Activated CD8-positive, alpha-beta memory T cell treated with anti-CD3 and anti-CD28 coated beads for 4 hours (primary cell): ENCODE data around the gene TNNT2.

Experiments
- DNase-seq, 2 donors: peaks; one replicate each; pipeline ENCODE4 v3.0.0-alpha.2; 2020; ENCODE audit warnings: low read depth in 2 of 2

TNNT2 gene

GRCh38 chr1:201377611-201378092, at the start of gene TNNT2:
Gene TNNT2, minus strand, starts transcription at chr1:201377680. Its CDS starts 4,426 bp downstream, at chr1:201373254.
- DNase-seq: no peak

GRCh38 chr1:201426479-201427310, 49.2 kb upstream of the TNNT2 start:
- DNase-seq: no peak

- DNase-seq: no peak
Measured at GRCh38 chr1:201424146-201424545, 46.7 kb upstream of the TNNT2 start.

GRCh38 chr1:201423655-201424054, 46.2 kb upstream of the TNNT2 start:
- DNase-seq: no peak

GRCh38 chr1:201422436-201423030, 45.1 kb upstream of the TNNT2 start:
- DNase-seq: no peak

DNA sequence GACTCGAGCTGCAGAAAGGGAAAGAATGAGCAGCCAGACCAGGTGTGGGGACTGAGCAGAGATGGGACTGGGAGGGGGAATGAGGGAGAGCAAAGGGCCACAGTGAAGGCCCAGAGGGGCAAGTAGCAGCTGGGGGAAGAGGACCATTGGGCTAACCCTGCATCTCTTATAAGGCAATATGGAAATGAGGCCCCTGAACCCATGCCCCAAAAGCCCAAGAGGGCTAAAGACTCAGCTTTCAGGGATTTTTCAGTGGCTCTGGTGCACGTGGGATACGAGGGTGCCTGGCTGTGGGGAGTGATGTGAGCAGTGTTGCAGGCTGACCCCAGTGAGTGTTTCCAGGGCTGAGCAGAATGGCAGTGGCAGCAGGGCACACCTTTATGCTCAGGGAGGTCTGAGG, 44.5 kb upstream of the TNNT2 start:
- DNase-seq: no peak

DNA sequence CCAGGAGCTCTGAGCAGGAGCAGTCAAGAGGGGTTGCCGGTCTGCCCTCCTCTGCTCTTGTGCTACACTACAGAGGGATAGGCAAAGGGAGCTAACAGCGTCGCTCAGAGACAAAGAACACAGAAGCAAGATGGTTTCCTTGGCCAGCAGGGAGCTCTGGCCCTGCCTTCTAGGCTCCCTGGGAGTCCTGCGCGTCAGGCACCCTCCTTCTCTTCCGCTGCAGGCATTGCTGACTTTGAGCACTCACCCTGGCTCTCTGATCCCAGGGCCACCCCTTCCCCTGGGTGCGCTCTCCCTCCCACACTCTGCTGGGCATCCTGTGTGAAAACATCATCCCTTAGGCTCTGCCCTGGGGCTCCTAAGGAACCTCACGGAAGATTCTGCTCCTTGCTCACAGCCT, 43.6 kb upstream of the TNNT2 start:
- DNase-seq: no peak

DNA sequence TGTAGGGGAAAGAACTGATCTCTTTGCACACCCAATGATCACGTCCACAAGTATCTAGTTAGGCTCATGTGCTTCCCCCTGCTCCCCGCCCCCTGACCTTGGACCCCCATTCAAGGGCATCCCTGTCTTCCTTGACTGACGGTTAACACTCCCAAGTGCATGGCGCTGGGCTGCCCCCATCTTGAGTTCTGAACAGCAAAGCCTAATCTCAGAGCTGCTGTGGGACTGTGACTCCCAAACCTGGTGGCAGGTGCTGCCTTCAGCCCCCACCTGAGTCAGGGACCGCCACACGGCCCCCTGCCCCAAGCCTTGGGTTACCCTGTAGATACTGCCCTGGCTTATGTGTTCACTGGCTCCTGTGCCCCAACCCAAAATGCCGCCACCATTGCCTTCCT, 43.1 kb upstream of the TNNT2 start:
- DNase-seq: no peak

DNA sequence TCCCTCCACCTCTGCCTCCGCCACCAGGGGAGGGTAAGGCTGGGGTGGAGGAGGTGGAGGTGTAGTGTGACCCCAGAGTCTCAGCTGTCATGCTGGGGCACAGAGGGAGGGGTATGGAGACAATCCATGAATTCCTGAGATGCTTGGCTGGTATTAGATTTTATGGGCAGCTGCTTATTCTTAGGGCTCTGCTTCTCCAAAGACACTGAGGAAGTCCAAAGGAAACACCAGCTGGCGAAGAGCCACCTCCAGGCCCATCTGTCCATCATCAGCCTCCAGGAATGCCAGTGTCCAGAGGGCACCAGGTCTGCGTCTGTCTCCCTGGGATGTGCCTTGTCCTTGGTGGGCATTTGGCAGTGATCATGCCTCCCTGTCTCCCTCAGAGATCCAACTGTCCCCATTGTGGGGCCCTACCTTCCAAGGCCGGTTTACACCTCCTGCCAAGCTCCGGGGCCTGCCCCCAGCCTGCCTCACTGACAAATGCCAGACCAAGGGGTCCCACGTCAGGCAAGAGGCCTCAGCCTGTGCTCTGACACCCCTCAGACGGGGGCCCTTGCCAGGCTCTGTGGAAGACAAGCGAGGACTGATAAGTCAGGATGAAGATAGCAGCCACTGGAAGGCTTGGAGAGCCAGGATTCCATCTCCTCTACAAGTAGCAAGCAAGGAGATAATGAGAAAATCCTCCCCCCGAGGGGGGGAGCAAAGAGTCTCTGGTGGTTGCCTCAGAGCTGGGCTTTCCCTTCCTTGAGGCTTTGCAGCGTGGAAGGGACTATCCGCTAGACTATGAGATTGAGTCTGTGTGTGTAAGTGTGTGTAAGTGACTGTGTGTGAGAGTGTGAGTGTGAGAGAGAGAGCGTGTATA, 42.5 kb upstream of the TNNT2 start:
- no peak for DNase-seq

DNA sequence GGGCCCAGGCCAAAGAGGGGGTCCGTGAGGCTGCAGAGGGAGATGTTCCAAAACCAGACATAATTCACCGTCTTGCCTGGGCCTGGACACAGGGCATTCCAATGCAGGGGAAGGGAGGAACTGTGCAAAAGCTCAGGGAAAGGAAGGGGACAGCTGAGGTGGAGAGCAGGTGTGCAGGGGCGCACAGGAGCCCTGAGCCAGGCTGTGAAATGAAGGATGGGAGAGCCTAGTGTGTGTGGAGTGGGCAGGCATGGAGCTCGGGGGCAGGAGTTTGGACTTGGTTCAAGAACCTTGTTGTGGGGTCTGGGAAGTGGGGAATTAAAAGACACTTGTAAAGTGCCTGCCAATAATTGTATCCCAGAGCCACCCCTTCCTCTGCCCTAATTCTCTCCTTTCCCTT, 41.8 kb upstream of the TNNT2 start:
- DNase-seq: no peak

DNA sequence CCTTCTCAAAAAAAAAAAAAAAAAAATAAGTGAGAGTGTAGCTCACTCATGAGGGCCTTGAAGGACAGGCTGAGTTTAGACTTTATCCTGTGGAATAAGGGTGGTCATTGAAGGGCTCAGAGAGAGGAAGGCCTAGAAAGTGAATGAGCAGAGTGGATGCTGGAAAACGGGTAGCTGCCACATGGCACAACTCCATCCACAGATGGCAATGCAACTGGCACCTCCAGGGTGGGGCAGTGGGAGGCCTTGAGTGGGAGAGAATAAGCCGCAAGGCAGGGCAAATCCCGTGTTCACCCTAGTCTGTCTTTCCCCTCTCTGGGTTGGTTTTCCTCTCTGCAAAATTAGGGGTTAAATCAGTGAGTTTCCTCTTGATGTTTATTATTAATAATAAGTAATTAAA, 41.0 kb upstream of the TNNT2 start:
- DNase-seq: no peak

- no peak for DNase-seq
Measured at GRCh38 chr1:201414051-201414738, 36.7 kb upstream of the TNNT2 start.

GRCh38 chr1:201411292-201411691, 33.8 kb upstream of the TNNT2 start:
- DNase-seq: no peak

GRCh38 chr1:201409440-201409839, 32.0 kb upstream of the TNNT2 start:
- DNase-seq: no peak

GRCh38 chr1:201408834-201409200, 31.3 kb upstream of the TNNT2 start:
- DNase-seq: no peak

DNA sequence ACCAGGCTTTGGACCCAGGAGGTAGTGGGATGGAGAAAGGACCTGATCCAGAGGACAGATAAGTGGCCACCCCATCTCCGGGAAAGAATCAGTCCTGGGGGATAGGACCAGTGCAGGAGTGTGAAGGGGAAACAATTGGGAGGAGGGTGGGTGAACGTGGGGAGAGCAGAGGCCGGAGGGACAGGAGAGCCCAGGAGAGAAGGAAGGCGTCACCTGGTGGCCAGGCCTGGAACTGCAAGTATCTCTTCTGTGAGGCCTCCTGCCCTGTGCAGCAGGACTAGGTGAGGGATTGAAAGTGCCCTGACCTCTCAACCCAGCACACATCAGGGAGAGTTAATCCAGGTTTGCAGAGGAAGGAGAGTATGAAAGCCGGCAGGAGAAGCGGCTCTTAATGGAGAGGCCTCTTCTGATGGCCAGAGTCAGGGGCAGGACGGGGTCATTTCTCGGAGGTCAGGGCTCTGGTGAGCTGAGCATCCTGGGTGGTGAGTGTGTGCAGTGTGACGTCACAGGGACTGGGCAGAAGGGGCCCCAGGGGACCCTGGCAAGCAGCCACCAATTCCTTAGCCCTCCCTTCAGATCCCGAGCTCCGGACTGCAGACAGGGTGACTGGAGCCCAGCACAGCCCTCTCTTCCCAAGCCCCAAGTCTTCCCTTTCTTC, 30.8 kb upstream of the TNNT2 start:
- DNase-seq: peak; percentile 12 to 38

DNA sequence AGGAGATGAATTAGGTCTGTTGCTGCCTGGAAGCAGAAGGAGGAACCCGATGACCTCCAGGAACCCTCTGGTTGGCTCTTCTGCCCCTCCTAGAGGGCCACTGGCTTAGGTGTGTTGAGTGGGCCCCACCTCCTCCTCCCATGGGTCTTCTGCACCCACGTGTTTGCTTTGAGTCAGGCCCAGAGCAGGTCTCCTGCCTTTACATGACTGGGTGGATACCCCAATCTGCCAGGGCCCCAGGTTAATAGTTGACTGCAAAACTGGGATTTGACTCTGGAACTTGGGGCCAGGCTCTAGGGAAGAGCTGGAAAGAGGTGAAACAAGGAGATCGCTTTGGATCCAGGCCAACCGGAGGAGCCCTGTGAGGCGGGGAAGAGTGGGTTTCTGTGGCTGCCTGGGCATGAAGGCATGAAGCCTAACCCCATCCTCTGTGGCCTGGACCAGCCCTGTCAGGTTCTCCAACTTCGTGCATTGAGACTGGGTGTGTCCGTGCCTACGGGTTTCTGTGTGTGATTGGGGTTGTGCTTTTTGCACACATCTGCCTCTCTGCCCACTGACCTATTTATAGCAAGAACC, 29.4 kb upstream of the TNNT2 start:
- no peak for DNase-seq

GRCh38 chr1:201405484-201405831, 28.0 kb upstream of the TNNT2 start:
- DNase-seq: no peak

- DNase-seq: no peak
Measured at GRCh38 chr1:201404722-201405483, 27.4 kb upstream of the TNNT2 start.

GRCh38 chr1:201404055-201404454, 26.6 kb upstream of the TNNT2 start:
- DNase-seq: no peak
